HG02840 (cell line): ENCODE results near the gene ARX.

Source experiments
- ATAC-seq: cut with Tn5 transposase; IDR thresholded peaks from one replicate; pipeline ENCODE4 v1.9.1; 2021; ENCODE audit warnings: mild to moderate bottlenecking, moderate library complexity, moderate number of reproducible peaks; ENCODE audit not compliant: unreplicated experiment, low FRiP score

ARX gene

GRCh38 chrX:25015486-25016360, at the start of gene ARX:
Gene ARX, minus strand, starts transcription at chrX:25015965. Its CDS starts 228 bp downstream, at chrX:25015737.
- ATAC-seq: no peak

- ATAC-seq: no peak
Observed at GRCh38 chrX:25059273-25059672, 43.5 kb upstream of the ARX start.

DNA sequence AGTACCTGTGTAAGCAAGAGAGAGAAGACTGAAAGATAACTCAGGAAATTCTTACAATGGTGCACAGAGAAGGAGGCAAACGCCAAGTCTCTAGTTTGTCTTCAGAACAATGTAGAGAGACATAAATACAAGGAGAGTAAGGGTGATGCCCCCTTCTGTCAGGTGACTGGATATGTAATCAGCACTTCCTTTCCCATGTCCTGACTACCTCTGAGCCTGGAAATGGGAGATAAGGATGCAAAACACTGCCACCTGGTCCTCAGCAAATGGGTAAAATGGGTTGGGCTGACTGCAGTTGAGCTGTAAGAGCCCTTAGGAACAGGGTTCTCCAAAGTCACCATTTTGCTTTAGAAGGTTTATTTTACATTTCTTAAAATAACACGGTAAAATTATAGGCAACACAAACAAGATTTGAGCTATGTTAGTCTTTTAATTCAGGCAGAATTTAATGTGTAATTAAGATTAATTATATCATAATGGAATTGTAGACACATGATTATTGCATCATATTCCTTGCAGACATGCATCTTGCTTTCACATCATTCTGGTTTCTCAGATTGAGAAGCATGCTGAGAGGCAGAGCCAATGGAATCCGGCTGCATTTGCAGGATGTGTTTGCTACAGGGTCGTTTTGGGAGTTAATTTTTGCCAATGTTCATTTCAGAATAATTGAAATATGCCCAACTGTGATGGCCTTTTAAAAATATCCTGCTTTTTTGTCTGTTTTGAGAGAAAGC, 37.2 kb upstream of the ARX start:
- no peak for ATAC-seq

GRCh38 chrX:25049971-25050370, 34.2 kb upstream of the ARX start:
- ATAC-seq: no peak

- no peak for ATAC-seq
Observed at GRCh38 chrX:25049357-25049756, 33.6 kb upstream of the ARX start.

GRCh38 chrX:25048178-25048577, 32.4 kb upstream of the ARX start:
- ATAC-seq: no peak

DNA sequence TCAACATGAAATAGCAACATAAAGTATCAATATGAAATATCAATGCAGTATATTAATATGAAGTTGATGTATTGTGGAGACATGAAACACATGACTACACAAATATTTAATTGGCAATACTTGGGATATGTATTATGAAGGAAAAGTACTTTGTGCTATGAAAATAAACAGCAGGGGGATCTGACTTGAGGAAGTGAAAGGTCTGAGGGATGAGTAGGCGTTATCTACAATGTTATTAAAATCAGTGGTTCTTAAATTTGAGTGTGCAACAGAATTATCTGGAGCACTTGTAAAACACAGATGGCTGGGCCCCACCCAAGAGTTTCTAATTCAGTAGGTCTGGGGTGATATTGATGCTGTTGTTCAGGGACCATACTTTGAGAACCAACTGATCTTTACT, 27.4 kb upstream of the ARX start:
- ATAC-seq: no peak

GRCh38 chrX:25039036-25039435, 23.3 kb upstream of the ARX start:
- ATAC-seq: no peak

DNA sequence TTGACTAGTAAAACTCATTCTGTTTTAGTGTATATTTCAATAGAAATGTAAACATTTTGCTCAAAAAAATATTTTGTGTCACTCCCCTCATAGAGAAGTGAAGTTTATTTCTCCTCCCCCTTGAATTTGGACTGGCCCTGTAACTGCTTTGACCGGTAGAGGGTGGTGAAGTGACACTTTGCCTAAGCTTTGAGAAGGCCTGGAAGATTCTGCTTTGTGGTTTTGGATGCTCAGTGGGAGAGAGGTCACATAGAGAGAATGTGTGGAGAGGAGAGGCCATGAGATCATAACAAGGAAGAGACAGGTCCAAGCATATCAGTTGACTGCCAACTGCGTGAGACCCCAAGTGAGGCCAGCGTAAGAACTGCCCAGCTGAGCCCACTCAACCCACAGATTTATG, 19.1 kb upstream of the ARX start:
- no peak for ATAC-seq

GRCh38 chrX:25029288-25029825, 13.6 kb upstream of the ARX start:
- ATAC-seq: no peak

GRCh38 chrX:25028726-25029125, 13.0 kb upstream of the ARX start:
- no peak for ATAC-seq

DNA sequence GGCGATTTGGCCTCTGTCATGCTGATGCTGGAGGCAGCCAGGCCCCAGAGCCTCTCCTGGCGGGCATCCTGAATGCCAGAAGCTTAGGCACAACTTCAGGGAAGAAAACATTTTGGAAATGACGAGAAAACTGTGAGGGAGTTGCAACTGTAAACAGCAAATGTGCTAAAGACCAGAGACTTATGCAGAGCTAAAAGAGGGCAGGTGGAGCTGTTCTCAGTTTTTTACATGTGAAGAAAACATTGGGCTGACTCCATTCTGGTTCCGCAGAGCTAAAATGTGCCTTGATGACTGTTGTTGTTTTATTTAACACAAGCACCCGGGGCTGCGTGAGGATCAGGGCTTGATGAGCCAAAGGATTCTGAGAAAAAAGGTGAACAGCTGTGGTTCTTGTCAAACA, 10.8 kb upstream of the ARX start:
- ATAC-seq: no peak

- no peak for ATAC-seq
Observed at GRCh38 chrX:25025615-25026014, 9.8 kb upstream of the ARX start.

DNA sequence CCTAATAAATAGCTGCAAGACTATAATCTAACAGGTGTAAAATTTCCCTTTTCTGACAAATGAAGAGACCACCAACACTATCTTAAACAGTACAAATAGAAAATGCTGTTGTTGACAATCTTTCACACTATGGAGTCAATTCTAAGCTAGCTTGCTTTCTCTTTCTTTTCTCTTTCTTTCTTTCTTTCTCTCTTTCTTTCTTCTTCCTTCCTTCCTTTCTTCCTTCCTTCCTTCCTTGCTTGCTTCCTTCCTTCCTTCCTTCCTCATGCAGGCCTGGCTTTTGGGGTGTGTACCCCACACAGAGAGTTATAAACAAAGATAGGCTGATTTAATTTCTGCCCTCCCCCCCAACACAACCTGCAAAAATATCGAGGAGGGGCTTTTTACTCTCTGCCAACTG, 8.1 kb upstream of the ARX start:
- no peak for ATAC-seq

GRCh38 chrX:25022499-25023325, 6.9 kb upstream of the ARX start:
- ATAC-seq: no peak

- no peak for ATAC-seq
Observed at GRCh38 chrX:25020905-25021449, 5.2 kb upstream of the ARX start.

DNA sequence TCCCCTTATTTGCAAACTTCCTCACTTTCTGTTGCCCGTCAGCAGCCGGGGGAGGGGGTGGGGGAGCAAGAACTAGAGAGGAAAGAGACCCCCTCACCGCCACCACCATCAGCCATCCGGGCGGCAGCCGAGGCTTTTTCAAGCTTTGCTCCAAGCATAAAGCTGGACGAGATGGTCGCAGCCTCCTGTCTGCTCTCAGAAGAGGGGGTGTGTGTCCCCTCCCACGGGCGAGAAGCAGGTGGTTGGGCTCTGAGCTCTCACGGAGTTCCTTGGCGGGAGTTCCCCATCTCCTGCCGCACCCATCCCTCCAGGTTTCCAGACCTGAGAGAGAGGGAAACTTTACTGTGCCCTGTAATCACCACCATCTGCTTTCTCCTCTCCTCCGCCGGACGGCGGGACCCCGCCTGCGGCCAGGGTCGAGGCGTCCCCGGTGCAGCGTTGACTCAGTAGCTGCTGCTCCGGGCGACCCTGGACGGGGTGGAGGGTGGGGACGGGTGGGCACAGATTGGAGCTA, 4.7 kb upstream of the ARX start:
- no peak for ATAC-seq

- ATAC-seq: no peak
Observed at GRCh38 chrX:25019707-25020390, 4.1 kb upstream of the ARX start.

GRCh38 chrX:25018682-25019081, 2.9 kb upstream of the ARX start:
- ATAC-seq: no peak
